ENCODE results near the gene ACAA2. TPM values are rescaled to one million over a fixed set of nuclear protein-coding genes. Genes with fewer than 3 reads are reported as not detected.
"Not testable (repeated sequence)": the region's sequence is repeated elsewhere in the genome, so short reads cannot be mapped to it uniquely, and the experiment has no call there.

ACAA2 gene
- total RNA-seq, 1 donor = 24.8 TPM

DNA sequence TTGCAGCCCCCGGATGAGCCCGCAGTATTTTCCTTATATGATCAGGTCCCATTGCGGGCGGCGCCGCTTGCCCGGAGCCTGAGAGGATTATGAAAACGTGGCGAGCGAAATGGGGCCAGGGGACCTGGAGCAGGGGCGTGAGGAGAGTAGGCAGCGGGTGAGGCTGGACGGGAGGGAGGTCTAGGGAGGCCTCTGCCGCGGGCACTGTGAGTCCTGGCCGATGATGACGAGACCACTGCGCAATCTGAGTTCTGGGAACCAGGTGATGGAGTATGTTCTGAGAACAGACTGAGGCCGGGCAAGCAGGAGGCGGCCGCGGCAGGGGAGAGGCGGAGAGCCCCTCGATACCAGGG lies 790 bp upstream of the ACAA2 start:
- peak in 2 of 3 donors; percentile 42 to 61 for DNase-seq (ENCODE audit: low read depth in 2 of 3, low spot score in 2 of 3)

DNA sequence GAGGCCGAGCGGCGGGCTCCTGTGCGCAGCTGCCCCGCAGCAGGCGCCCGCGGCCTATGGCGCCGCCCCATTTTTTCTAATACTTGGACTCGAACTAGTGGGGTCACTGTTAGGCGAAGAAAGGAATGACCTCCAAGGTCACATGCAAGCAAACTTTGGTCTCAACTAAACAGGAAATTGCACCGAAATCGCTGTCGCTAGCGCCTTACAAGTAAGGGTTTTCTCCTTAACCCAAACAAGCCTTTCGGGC lies 339 bp downstream of the ACAA2 start:
- peak in 1 of 3 donors; percentile 4 for DNase-seq (ENCODE audit: low read depth in 2 of 3, low spot score in 2 of 3)

DNA sequence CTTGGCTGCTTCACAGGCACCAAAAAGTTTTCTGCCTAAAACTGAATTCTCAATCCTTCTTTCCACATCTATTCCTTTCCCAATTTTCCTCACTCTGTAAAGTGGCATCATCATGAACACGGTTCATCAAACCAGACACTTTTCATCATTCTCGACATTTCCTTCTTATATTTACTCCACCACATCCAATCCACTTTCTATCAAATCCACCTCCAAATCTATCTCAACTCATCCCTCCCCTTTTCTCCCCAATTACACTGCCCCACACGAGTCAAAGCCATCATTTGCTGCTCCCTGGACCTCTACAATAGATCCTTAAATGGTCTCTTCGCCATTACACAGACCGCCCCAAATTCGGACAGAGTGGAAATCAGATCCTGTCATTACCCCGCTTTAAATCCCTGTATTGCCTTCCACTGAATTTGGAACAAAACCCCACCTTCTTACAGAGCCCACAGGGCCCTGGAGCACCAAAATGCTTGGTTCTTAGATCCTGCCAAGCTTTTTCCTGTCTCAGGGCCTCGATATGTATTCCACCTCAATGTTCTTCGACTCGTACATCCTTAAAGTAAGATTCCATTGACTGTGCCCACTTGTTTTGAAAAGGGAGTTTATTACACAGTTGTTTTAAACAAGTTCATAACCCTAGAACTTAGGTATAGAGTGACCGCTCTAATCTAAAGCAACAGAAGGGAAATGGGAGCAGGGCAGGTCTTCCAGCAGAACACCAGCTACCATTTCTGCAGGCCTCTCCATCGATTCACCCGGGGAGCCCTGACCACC lies 856 bp downstream of the ACAA2 start:
- no peak for DNase-seq (ENCODE audit: low read depth in 2 of 3, low spot score in 2 of 3)

DNA sequence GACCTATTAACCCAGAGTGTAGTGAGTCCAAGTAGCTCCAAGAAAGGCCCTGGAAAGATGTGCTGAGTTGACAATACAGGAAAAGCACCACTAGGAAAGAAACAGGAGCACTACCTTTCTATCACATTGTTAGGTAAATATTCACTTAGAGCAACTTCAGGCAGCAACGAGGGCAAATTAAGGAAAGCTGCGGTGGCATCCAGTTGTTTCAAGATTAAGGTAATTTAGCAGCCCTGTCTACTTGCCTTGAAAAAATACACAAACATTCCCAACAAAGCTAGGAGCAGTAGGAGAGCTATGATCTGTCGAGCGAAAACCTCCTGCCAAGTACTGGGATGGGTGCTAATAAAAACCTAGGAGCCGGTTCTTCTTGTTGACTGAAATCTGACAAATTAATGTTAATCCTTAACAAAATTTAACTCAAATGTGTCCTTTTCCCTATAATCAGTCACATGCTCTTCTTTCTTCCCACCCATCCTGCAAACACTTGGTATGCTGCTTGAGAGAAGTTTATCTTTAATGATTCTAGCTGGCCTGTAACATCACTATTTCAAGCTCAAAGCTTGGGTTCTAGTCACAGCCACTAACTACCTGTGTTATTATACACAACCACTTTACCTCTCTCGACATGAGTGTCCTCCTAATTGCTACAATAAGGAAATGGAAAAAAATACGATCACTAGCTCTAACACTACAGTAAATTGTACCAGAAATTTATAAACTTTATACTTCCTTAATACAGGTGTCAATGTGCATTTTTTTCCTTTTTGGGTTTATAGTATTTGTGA lies 2.0 kb downstream of the ACAA2 start:
- no peak for DNase-seq (ENCODE audit: low read depth in 2 of 3, low spot score in 2 of 3)

DNA sequence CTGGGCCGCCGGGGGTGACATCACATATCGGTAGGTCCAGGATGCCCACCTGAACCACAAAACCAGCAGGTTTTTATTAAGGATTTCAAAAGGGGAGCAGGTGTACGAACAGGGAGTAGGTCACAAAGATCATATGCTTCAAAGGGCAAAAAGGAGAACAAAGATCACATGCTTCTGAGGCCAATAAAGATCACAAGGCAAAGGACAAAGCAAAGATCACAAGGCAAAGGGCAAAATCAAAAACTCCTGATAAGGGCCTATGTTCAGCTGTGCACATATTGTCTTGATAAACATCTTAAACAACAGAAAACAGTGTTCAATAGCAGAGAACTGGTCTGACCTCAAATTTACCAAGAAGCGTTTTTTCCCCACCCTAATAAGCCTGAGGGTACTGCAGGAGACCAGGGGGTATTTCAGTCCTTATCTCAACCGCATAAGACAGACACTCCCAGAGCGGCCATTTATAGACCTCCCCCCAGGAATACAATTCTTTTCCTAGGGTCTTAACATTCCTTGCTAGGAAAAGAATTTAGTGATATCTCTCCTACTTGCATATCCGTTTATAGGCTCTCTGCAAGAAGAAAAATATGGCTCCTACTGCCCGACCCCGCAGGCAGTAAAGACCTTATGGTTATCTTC lies 4.7 kb downstream of the ACAA2 start:
- DNase-seq (ENCODE audit: low read depth in 2 of 3, low spot score in 2 of 3) = not testable (repeated sequence)

DNA sequence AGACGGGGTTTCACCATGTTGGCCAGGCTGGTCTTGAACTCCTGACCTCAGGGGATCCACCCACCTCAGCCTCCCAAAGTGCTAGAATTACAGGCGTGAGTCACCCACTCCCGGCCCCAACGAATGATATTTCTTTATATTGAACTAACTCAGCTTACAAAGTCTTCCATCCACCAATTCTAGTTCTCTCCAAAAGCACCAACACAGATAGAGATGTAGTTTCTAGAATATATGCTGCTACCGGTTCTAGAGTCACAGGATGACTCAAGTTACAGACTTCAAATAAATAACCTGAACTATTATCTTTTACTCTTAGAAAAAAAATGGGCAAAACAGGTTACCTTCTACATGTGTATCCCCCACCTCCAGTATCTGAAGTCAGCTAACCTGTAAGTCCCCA lies 9.2 kb downstream of the ACAA2 start:
- no peak for DNase-seq (ENCODE audit: low read depth in 2 of 3, low spot score in 2 of 3)

DNA sequence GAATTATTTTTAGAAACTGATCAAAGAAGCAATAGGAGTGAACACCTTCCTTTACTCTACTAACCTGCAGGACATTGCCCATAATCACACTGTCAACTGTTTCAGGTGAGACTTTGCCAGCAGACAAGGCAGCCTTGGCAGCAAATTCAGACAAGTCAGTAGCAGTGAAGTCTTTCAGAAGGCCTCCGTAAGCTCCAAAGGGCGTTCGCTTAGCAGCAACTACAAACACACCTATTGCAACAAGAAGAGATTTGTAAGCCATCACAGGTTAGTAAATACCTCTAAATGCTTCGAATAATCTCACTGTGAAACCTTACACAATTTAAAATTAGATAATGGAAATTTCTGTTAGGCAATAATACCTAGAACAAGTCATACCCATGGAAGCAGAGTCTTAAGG lies 10.7 kb downstream of the ACAA2 start:
- no peak for DNase-seq (ENCODE audit: low read depth in 2 of 3, low spot score in 2 of 3)

DNA sequence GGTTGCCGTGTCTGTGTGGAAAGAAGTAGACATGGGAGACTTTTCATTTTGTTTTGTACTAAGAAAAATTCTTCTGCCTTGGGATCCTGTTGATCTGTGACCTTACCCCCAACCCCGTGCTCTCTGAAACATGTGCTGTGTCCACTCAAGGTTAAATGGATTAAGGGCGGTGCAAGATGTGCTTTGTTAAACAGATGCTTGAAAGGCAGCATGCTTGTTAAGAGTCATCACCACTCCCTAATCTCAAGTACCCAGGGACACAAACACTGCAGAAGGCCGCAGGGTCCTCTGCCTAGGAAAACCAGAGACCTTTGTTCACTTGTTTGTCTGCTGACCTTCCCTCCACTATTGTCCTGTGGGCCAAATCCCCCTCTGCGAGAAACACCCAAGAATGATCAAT lies 12.8 kb downstream of the ACAA2 start:
- DNase-seq (ENCODE audit: low read depth in 2 of 3, low spot score in 2 of 3) = not testable (repeated sequence)

DNA sequence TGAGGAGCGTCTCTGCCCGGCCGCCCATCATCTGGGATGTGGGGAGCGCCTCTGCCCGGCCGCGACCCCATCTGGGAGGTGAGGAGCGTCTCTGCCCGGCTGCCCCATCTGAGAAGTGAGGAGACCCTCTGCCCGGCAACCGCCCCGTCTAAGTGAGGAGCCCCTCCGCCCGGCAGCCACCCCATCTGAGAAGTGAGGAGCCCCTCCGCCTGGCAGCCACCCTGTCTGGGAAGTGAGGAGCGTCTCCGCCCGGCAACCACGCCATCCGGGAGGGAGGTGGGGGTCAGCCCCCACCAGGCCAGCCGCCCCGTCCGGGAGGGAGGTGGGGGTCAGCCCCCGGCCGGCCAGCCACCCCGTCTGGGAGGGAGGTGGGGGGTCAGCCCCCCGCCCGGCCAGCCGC lies 13.5 kb downstream of the ACAA2 start:
- not testable (repeated sequence) for DNase-seq (ENCODE audit: low read depth in 2 of 3, low spot score in 2 of 3)

DNA sequence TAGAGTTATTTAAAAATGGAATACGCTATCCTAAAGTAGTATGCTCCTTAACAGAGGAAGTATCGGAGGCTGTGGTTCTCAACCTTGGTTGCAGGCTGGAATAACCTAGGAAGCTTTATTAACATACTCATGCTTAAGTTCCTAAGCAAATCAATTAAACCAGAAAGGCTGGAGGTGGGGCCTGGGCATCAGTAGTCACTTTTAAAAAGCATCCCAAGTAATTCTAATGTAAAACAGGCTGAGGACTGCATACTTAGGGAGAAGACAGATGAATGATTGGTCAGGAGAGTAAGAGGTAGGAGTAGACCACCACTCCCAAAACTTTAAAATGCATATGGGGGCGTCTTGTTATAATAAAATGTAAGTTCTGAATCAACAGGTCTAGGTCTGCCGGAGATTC lies 15.3 kb downstream of the ACAA2 start:
- DNase-seq (ENCODE audit: low read depth in 2 of 3, low spot score in 2 of 3) = no peak

DNA sequence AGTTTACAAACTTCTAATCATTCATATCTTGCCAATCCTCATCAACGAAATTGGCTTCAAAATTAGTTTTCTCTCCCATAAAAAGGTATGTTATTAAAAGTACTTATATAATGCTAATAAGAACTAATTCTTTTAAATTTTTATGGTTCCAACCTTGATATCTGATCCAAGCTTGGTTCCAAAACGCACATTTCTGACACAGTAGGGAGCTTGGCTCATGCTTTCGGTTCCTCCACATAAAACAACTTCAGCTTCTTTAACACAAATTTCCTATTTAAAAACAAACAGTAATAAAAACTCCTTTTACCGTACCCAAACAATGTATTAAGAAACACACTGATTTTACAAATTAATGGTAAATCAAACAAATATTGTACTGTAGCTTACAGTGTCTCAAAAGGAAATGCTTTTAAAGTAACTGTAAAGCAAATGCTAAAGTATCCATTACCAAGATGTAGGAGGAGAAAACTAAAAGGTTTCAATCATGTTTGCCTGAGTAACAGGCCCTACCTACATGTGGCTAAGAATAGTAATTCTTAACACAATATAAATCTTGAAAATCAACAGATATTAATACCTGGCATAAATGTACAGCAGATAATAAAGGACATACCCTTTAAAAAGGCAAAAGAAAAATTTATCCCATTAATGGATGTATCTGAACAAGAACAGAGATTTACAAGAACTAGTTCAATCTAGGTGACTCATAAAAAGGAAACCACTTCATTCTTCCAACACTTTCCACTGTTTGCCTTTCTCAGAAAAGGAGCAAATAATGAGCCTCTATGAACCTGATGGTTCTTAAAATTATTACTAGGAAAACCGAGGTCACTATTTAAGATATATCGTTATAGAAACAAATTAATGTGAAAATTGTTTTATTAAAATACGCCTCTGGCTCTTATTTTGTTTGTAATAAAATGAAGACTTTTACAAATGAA lies 17.5 kb downstream of the ACAA2 start:
- DNase-seq (ENCODE audit: low read depth in 2 of 3, low spot score in 2 of 3) = no peak

DNA sequence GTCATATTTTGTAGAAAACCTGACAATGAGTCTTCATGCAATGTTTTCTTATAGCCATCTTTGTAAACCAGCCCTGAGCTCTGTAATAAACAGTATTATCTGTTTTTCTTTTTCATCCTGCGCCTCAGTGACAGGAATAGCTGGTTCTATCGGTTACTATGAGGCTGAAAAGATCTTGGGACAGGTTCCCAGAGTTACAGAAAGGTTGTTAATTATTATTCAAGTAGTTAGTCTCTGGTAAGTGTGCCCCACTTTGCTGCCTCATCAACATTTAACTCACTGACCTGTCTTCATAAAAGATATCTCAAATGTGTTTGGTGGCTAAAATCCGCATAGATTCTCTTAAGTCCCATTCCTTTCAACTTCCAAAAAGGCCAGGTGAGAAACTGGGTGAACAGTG lies 18.6 kb downstream of the ACAA2 start:
- DNase-seq (ENCODE audit: low read depth in 2 of 3, low spot score in 2 of 3) = no peak

DNA sequence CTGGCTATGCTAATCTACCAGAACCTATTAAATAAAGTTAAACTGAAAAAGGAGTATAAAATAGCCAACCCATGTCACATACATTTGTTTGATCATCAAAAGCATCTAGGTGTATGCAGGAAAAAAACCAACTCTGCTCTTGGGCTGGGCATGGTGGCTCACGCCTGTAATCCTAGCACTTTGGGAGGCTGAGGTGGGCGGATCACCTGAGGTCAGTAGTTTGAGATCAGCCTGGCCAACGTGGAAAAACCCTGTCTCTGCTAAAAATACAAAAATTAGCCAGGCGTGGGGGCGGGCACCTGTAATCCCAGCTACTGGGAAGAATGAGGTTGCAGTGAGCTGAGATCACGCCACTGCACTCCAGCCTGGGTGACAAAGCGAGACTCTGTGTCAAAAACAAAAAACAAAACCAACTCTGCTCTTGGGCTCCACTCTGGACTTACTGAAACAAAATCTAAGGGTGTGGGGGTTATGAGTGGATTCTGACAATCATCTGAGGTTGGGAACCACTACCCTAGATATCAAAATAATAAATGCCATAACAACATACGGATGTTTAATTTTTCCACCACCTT lies 23.7 kb downstream of the ACAA2 start:
- DNase-seq (ENCODE audit: low read depth in 2 of 3, low spot score in 2 of 3) = not testable (repeated sequence)

DNA sequence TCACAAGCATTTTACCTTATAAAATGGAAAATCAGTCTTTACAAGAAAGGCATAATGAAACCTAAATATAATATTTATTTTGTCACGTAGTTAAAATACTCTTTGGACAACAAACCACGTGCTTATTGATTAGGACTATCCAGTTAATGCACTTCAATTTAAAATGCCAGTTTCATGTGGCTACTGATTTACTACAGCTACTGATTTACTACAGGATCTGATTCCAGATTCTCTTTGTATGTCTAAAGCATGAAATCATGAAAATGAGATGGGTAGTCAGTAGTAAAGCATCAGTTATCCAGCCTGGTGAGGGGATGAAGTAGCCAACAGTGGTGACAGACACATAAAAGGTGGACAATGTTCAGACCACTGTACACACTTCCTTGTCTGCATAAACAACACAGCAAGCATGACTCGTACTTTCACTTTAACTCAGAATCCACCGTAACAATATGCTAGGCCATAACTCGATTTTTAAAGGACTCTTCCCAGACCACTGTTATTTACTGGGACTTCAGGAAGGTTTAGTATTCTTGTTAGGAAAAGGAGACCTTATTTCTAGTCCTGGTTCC lies 24.9 kb downstream of the ACAA2 start:
- DNase-seq (ENCODE audit: low read depth in 2 of 3, low spot score in 2 of 3) = no peak

DNA sequence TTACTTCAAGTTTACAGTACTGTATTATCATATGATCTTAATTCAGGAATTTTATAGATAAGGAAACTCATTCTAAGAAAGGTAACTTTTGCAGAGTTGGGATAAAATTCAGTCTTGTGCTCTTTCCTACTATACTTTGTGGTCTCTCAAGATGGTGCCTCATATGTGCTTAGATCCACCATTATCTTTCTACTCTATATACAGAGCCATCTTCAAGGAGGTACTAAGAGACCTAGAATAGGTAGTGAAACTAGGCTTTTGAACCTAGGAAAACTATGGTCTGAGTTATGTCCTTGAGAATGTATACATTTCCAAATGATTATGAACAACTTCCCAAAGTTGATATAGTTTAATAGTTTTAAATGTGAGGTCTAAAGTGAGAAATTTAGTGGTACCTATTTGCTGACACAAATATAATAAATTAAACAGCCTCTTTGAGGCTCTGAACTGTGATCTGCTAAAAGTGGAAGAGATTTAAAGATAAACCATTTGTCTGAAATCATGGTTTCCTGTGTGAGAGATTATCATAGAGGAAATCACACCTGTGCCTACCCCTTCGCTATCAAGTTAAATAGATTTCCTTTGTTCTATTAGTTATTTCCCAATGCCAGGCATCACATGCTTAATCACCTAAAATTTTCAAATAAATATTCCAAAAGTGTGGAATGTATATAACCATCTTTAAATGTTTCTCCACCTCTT lies 27.2 kb downstream of the ACAA2 start:
- DNase-seq (ENCODE audit: low read depth in 2 of 3, low spot score in 2 of 3) = no peak

DNA sequence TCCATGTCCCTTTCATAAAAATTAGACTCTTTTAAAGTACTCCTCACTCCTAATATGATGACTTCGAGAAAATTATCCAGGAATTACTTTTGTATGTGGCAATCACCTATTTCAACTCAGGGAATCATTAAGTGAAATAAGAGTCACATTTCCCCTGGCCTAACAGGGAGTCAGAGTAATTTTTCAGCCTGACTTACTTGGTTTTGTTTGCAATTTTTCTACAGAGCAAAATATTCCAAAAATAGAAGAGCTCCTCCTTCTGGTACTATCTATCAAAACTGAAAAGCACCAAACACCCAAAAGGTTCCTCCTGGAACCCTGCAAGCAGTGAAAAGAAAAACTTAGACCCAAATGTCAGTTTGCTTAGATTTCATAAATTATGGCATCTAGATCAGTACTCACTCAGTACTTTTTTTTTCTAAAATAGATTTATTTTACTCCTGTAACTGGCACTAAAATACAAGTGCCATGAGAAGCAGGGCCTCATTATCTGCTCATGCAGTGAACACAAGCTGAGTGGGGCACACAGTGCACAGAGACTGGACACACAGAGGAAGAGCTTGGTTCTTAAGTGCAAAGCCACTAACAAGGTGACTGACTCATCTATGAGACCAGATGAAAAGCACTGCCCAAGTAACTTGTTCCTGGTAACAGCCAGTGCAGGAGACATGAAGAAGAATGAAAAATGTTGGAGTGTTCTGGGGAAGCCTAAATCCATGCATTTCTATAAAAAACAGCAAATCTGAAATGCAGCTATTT lies 28.7 kb downstream of the ACAA2 start:
- DNase-seq (ENCODE audit: low read depth in 2 of 3, low spot score in 2 of 3) = no peak

DNA sequence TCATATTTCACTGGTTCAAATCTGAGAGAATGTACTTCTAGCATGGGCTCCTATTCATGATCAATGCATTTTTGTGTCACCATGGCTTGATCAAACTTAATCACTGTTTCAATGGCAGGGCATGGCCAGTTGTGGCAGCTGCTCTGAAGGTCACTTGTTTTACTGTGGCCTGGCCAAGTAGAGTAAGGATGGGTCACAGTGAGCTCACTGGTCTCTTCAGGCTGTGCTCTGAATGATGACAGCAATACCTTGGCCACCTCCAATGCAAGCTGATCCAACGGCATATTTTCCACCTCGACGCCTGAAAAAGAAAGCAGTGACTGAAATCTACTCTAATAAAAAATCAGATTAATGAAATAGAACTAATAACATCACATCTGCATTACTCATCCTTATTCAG lies 29.7 kb downstream of the ACAA2 start:
- DNase-seq (ENCODE audit: low read depth in 2 of 3, low spot score in 2 of 3) = not testable (repeated sequence)

DNA sequence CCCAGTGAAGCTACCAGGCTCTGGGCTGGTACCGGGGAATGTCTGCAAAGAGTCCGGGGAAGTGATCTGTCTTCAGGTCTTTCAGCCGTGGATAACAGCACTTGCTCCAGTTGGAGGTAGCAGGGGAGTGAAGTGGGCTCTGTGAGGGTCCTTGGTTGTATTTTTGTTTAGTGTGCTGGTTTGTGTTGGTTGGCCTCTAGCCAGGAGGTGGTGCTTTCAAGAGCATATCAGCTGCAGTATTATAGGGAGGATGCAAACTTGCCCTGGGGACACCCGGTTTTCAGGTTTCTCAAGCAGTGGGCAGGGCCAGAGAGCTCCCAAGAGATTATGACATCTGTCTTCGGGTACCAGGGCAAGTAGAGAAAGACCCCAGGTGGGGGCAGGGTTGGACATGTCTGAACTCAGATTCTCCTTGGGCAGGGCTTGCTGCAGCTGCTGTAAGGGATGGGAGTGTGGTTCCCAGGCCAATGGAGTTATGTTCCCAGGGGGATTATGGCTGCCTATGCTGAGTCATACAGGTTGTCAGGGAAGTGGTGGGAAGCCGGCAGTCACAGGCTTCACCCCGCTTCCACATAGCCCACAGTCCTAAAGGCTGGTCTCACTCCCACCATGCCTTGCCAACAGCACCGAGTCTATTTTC lies 34.4 kb downstream of the ACAA2 start:
- no peak for DNase-seq (ENCODE audit: low read depth in 2 of 3, low spot score in 2 of 3)

All from hematopoietic multipotent progenitor cell (in vitro differentiated cells).